GM19351 (cell line): ENCODE results near the gene NQO1.
"Not testable (repeated sequence)": the region's sequence is repeated elsewhere in the genome, so short reads cannot be mapped to it uniquely, and the experiment has no call there.

ENCODE experiments used
- ATAC-seq: cut with Tn5 transposase; IDR thresholded peaks from one replicate; pipeline ENCODE4 v1.9.1; 2021; ENCODE audit warnings: mild to moderate bottlenecking, moderate library complexity; ENCODE audit not compliant: unreplicated experiment

Gene NQO1

DNA sequence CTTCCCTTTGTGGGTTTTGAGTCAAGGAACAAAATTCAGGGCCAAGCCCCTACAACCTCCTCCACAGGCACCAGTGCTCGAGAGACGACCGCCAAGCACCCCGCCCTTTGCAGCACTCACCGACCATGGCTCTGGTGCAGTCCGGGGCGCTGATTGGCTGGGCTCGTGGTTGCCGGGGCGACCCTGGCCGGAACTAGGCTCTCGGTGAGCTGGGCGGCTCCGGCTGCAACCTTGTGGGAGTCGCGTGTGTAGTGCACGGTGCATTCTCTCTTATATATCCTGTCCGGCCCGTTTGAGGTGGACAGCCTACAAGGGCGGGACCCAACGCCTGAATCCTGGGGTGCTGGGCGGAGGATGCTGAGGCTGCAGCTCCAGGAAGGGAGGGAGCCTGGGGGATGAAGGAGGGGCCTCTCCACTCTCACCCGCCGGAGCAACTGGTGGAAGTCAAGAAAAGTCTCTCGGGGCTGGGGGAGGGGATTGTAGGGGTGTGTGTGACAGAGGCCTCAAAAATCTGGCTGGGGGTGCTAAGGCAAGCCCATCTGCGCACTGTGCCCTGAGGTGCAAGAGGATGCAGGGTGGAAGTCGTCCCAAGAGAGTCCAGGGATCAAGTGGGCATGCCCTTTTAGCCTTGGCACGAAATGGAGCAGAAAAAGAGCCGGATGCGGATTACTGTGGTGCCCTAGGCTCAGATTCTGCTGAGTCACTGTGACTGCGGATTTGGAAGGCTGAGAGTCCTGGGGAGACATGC is at the start of gene NQO1:
NQO1 (minus strand) TSS at position 248 of the 748 bp plus-strand sequence; CDS start at position 127, 121 bp downstream.
- ATAC-seq: peak; percentile 99

DNA sequence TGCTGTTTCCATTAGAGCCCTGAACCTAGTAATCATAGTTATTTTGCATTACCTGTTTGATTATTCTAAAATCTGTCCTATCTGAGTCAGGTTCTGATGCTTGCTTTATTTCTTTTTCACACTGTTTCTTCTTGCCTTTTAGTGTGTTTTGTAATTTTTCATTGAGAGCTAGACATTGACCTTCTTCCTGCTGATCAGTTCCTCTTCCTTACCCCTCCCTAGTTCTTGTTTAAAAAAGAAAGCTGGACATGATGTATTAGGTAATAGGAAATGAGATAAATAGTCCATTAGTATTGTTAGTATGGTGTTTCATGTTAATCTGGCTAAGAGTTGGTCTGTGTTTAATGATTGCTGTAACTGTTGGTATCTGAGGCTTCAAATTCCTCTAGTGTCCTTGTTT is 49.2 kb upstream of the NQO1 start:
- ATAC-seq: no peak

DNA sequence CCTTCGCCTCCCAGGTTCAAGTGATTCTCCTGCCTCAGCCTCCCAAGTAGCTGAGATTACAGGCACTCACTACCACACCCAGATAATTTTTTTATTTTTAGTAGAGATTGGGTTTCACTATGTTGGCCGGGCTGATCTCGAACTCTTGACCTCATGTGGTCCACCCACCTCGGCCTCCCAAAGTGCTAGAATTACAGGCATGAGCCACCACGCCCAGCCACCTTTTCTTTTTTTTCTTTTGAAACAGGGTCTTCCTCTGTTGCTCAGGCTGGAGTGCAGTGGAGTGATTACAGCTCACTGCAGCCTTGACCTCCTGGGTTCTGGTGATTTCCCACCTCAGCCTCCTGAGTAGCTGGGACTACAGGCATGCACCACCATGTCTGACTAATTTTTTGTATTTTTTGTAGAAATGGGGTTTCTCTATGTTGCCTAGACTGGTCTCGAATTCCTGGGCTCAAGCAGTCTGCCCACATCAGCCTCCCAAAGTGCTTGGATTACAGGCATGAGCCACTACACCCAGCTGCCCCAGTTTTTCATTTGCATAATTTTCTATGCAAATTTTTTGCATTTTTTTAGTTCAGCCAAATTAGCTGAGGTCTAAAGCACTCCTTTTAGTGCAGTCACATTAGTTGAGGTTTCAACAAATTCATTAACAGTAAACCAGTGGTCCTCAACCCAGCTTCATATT is 47.0 kb upstream of the NQO1 start:
- no peak for ATAC-seq

DNA sequence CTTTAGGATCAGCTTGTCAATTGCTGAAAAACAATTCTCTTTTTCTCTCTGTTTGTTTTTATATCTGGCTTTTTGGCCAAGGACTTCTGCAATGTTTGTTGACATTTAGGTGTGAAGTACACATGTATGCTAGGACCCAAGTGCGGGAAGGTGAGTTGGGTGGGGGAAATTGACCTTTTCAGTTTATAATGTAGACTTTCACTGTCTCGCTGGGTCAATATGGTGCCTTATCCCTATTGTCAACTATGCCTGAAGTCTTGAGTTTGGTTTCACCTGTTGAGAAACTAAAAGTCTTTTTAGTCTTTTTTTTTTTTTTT is 45.2 kb upstream of the NQO1 start:
- no peak for ATAC-seq

DNA sequence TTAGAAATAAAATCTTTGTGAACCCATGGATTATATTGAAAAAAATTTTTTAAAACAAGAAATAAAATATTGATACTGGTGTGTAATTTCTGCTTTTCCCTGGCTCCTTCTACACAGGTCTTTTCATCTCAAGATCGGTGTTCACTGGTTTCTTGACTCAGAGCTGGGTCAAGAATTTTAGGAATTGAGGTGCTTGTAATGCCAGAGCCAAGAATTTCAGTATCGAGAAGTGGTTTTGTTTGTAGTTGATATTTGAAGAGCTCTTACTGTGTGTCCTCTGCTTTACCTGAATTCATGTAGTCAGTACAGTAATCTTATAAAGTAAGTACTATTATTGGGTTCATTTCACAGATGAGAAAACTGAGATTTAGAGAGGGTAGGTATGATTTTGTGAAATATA is 43.0 kb upstream of the NQO1 start:
- ATAC-seq: no peak

DNA sequence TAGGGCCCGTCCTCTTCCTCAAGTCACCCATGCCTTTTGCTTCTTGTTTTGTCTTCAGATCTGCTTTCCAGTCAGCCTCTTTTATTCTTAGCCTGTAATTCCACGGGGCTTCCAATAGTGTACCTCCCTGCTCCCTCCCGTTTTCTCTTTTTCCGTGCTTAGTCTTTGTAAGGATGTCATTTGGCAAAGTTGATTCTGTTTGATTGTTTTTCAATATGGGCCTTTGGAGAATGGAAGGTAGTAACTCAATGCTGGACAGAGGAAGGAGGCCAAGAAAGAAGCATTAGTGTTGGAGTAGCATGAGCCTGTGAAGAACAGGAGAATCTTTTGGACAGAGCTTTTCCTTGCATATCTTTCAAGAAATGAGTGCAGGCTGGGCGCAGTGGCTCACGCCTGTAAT is 42.3 kb upstream of the NQO1 start:
- no peak for ATAC-seq

DNA sequence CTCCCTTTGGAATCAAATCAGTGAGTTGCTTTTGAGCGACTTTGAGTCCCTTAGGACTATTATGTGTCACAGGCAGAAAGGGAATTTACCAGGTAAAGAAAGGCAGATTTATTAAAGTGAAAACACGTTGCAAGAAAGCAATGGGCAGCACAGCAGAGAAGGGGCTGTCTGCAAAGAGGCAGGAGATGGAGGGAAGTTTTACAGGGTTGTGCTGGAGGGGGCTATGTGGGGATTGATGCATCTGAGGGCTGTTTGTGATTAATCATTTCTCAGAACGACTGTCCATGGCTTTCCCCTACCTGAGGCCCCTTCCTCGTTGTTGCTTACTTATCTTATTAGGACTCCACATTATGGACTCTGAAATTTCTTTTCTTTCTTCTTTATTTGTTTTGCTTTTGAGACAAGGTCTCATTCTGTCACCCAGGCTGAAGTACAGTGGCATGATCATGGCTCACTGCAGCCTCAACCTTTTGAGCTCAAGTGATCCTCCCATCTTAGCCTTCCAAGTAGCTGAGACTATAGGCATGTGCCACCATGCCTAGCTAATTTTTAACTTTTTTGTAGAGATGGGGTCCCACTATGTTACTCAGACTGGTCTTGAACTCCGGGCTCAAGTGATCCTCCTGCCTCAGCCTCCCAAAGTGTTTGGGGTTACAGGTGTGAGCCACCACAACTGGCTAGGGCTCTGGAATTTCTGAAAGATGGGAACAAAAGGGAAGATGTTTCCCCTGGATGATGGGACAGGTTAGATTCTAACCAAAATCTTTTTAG is 41.3 kb upstream of the NQO1 start:
- no peak for ATAC-seq

DNA sequence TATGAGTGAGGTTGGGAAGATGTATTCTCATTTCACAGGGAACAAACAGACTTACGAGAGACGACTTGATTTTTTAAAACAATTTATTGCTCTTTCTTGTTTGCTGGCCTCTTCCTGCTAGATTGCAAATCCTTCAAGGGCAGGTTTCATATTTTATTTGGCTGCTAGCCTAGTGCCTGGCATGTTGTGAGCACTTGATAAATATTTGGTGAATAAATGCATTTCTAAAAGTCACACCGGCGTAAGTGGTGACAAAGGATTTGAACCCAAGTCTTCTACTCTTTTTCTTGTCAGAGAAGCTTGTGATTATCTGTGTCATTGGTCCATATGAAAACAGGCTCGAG is 37.2 kb upstream of the NQO1 start:
- ATAC-seq: no peak

DNA sequence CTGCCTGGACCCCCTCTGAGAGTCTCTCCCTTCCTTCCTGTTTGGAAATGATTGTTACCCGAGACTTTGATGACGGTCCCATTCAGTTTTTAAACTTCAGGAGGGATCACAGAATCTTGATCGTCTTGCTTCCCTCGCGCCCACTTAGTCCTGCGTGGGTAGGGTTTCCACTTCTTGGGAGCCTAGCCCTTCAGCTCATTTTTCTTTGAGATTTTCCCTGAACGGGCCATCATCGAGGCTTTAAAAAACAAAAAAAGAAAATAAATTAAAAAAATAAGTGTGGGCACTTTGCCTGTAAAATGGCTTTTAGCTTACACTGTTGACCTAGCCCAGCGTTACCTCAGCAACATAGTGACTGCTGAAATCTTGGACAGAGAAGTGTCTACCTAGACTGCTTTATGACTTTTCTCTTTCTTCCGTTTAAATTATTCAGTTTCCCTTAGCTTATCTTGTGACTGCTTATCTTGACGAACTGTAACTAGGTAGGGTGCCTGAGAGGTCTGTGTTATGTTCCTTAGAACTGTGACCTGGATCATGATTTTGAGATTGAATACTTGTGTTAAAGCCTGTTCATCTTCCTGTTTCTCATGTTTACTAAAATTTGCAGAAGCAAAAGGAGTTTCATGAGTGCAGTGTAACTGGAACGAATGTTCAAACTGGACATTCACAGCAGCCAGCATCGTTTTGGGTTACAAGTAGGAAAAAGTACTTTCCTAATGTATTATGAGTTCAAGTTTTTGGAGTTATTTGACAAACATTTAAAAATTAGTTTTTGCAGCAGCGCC is 36.6 kb upstream of the NQO1 start:
- ATAC-seq: peak; percentile 9

DNA sequence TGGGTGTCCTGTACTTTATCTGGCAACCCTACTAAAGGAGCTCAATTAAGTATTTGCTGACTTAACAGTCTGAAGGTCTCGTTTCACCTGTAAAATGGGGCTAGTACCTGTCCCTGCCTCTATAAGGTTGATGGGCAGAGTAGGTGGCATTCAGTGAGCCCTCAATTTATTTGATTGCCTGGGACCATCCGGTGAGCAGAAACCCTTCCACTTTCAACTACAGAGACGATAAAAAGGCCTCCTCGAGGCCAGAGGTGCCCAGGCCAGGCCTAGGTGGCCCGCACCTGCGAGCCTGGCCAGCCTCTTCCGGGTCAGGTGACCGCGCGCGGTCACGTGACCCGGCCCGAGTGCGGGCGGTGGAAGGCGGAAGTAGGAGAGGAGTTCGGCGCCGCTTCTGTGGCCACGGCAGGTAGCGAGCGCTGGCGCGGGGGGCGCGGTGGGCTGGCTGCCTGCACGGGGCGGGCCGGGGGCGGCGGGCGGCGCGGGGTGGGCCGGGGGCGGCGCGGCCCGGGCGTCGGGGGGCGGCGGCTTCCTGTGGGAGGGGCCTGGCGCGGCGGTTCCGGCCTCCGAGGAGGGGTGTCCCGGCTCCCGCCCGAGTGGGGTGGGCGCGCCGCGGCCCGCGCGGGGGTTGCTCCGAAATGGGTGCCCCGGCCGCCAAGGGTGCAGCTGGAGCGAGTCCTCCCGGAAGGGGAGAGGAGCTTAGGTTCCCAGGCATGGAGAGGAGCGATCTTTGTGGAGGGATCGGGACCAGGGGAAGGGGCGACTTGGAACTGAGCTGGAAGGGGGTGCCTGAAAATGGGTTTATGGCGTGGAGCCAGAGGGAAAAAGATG is 35.8 kb upstream of the NQO1 start, which contains the start of gene WWP2:
WWP2 (plus strand) TSS at position 350 of the 831 bp plus-strand sequence. CDS start 24,679 bp downstream, outside the sequence.
- ATAC-seq: peak; percentile 77

DNA sequence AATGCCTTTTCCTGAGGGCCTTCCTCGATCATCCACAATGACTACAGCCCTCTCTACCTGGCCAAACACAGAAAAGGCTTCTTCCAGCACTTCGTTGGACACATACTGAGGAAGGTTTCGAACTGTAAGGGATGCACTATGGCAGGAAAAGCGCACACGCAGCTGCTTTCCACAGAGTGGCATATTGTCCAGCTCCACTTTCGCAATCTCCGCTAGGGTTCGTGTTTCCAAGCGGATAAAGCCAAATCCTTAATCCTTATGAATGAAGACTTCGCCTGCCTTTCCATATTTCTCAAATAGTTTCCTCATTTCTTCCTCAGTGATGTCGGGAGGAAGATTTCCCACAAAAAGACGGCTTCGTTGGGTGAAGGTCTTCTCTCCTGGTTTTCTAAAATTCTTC is 31.0 kb upstream of the NQO1 start:
- ATAC-seq: not testable (repeated sequence)

DNA sequence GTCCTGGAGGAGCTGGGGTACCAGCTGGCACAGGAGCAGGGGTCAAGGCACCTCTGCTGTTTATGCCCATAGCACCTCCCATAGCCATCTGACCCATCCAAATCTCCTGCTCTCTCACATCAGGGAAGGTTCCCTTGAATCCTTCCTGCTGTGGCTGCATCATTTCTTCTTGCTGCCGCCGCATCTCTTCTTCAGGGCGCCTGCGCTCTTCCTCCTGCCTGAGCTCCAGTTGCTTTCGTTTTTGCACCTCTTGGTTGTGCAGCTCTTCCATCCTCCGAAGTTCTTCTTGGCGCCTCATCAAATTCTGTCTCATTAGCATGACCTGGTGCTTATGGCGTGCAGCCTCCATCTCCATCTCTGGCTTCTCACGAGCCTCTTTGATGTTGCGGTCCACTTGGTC is 30.3 kb upstream of the NQO1 start:
- ATAC-seq: no peak

DNA sequence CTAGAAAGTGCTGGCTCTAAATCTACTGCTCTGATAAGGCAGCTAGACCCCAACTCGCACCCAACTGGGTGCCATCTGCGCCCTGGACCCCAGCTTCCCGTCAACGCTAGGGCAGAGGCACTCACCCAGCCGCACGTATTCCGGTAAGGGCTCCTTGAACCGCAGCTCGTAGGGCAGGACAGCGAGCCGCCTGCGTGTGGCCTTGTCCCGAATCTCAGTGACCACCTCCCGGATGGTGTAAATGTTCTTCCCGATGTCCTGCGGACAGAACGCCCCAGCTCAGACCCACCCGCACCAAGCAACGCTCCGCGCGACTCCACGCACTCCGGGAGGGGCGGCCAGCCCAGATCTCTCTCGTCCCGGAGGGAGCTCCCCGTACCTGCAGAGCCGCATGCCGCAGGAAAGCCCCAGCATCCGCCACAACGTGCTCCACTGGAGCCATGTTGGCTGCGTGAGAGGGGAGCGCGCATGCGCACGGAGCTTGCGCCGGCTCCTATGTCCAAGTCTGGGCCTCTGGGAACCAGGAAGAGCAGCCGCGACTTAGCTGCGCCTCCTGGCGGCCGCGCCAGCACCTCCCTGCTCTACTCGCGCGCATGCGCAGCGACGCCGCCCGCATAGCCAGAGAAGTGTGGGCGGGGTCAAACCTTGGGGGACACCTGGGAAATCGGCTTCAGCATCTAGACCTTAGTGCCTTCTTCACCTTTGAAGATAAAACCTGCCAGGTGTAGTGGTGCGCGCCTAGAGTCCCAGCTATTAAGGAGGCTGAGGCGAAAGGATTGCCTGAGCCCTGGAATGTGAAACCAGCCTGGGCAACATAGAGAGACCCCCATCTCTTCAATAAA is 28.3 kb upstream of the NQO1 start, which contains the start of gene NOB1:
NOB1 (minus strand) TSS at position 458 of the 842 bp plus-strand sequence; CDS start at position 442, 16 bp downstream.
- peak; percentile 92 for ATAC-seq

DNA sequence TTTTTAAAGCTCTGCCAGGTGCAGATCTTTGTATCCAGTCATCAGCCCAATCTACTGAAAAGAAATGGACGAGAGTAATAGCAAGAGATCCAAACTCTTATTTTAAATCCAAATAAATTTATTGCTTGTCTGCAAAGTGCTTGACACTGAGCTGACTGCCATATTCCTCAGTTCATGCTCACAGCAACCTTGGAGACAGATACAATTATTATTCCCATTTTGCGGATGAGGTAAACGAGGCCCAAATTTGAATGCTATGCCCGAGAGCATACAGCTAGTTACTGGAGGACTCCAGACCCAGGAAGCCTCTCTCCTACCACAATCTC is 27.7 kb upstream of the NQO1 start:
- no peak for ATAC-seq

DNA sequence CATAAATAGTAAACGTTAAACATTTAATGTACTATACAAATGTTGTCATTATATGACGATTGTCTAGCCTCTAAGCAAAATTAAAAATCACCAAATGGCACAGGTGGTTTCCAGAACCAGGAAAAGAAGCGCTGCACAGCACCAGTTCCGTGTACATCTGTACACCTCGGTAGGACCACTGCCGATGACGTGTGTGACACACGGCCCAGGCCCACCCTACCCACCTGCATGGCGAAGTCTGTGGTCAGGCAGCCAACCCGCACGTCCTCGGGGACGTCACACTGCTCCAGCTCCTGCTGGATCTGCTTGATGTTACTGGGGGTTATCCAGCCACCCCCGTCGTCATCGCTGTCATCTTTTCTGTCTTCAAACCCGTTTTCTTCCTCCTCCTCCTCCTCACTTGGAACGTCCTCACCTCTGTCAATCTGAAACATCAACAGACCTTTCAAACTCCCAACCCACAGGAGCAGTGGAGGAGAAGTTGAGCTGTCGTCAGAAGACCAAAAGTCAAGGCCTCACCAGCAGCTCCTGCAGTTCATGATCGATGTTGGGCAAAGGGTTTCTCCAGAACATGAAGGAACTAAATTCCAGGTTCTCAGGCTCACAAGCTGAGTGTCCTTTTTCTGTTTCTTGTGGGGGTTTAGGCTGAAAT is 22.5 kb upstream of the NQO1 start:
- ATAC-seq: no peak

DNA sequence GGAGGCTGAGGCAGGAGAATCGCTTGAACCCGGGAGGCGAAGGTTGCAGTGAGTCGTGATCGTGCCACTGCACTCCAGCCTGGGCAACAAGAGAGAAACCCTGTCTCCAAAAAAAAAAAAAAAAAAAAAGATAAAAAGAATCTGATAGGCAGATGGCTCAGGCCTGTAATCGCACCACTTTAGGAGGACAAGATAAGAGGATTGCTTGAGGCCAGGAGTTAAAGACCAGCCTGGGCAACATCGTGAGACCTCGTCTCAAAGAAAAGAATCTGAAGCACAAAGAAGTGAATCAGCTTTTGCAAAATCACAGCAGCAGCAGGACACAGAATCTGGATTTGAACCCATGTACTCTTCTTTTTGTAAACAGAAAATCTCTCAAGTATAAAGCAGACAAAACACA is 20.8 kb upstream of the NQO1 start:
- ATAC-seq: no peak

DNA sequence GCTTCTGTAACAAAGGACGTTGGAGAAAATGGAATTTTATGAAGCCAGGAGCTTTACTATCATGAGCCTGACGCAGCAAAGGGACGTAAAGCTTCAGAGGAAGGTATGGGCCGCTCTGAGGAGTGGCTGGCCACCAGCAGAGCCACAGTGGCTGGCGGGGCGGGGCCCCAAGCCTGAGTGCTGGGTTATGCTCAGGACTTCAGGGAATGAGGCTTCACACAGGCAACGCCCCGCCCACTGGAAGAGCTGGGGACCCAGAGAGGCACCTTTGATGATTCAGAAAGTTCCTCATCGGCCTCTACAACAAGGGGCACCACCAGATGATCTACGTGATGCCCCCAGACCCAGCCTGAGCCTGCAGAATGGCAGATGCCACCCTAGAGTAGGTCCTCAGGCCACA is 19.6 kb upstream of the NQO1 start:
- no peak for ATAC-seq

DNA sequence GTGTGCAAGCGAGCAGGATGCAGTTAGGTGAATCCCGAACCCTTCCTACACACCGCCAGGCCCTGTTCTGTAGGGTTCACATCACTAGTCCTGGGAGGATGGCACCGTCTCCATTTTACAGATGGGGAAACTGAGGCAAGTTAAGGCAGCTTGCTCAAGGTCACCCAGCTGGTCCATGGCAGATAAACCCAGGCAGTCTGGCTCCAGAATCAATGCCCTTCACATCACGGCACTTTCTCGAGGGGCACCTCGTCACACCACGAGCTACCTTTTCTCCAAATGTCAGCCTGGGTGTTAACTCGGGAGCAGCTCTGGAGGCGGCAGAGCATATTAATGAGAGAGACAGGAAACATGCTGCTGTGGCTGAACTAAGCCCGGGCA is 18.9 kb upstream of the NQO1 start:
- no peak for ATAC-seq
